HG02763 (cell line): ENCODE data around the gene RPP14.
"Not testable (repeated sequence)": the region's sequence is repeated elsewhere in the genome, so short reads cannot be mapped to it uniquely, and the experiment has no call there.

Experiments used
- ATAC-seq: cut with Tn5 transposase; IDR thresholded peaks from one replicate; pipeline ENCODE4 v1.9.1; 2021; ENCODE audit warnings: mild to moderate bottlenecking, moderate library complexity; ENCODE audit not compliant: unreplicated experiment

RPP14 gene

DNA sequence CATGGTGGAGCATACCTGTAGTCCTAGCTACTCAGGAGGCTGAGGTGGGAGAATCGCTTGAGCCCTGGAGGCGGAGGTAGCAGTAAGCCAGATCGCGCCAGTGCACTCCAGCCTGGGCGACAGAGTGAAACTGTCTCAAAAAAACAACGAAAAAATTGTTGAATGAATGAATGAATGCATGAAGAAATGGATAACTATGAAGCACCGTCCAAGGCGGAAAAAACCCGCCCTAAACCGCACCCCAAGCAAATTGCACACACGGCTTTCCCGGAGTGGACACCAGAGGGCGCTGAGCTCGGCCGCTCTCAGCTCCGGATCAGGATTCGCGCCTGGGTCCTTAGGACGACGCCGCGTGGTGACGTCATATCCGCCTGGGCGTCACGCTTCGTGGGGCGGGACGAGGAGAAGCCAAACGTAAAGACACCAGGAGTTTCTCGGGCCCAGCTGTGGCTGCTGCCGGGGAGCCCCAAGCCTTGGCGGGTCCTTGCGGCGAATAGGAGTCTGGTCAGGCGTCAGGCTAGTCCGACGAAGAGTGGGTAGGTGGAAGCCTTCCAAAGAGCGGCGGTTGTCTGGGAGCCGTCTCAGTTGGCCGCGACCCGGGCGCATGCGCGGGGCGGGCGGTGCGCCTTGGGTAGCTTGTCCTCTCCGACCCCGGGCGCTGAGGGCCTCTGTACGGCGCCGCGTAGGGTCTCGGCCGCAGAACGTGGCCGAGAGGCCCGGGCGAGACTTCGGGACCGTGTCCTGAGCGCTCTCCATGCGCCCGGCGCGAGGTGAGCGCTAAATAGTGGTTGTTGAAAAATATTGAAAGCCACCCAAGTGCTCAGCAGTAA lies at the start of gene RPP14, which contains the start of gene HTD2:
RPP14 (plus strand) TSS at position 364 of the 830 bp plus-strand sequence. CDS start 4,085 bp downstream, outside the sequence.
HTD2 (plus strand) TSS at position 639 of the 830 bp plus-strand sequence. CDS start 11,094 bp downstream, outside the sequence.
- ATAC-seq, result peak; percentile 94

DNA sequence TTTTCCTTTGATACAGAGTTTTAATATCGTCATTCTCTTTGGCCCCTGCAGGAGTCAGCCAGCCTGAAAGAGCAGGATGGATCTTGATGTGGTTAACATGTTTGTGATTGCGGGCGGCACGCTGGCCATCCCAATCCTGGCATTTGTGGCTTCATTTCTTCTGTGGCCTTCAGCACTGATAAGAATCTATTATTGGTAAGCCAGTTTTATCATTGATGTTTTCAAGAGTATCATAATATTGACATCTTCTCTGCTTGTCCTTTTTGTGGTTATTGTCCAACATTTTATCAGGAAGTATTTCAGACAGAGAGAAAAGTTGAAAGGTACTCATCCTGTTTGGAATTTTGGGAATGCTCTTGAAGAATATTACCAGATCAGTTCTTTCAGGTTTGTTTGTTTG lies 49.5 kb upstream of the RPP14 start:
- no peak for ATAC-seq

DNA sequence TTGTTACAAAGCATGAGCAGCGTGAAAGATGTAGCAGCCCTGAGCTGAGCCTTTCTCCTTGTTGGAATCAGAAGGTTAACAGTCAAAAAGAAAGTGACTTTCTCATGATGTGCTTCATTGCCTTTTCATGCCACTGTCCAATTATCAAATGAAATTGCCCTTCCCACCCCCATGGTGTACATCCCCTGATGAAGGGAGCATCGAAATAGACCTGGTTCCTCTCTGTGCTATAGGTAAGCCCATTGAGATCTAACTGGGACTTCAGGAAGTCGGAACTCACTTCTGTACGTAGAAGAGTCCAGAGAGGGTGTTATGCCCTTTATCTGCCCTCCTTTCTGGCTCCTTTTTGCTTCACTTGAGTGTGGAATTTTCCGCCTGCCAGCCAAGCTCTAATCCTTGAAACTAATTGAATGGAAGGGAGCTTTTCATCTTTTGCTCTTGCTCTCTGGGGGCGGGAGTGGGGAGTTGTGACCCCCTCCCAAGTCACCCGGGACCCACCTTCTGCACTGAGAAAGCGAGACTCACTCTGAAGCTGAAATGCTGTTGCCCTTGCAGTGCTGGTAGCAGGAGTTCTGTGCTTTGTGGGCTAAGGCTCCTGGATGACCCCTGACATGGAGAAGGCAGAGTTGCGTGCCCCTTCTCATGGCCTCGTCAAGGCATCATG lies 47.5 kb upstream of the RPP14 start:
- ATAC-seq, result no peak

DNA sequence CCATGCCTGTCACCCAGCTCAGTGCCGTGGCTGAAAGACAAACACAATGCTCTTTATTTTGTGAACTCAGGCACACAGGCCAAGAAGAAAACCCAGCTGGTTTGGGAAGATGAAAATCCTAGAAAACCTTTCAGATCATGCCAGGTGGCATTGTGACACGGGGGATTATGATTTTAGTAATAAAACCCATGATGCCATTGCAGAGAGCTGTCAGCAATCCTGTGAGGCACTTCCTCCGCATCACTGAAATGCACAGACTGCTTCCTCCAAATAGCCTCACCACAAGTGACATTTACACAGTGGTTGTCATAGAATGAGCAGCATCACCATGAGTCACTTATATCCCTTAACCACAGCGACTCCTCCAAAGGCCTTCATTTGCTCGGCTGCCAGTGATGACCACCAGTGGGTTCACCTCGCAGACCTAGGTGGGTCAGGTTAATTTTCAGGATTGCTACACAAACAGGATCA lies 45.7 kb upstream of the RPP14 start:
- no peak for ATAC-seq

DNA sequence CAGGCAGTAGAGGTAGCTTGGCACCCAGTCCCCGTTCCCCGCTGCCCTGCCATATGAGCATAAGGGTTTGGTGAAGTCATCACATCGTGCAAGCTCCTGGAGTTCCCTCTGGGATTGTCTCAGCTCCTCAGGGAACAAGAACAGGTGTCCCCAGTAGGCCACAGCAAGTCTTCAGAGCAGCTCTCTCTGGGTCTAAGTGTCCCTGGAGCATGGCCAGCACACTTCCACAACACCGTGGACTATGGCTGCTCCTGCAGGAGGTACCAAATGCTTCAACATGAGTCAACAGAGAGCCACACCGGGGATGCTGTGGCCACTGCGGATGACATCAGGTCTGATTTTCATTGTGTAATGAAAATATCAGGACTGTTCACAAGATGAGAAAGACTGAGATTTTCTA lies 45.3 kb upstream of the RPP14 start:
- no peak for ATAC-seq

DNA sequence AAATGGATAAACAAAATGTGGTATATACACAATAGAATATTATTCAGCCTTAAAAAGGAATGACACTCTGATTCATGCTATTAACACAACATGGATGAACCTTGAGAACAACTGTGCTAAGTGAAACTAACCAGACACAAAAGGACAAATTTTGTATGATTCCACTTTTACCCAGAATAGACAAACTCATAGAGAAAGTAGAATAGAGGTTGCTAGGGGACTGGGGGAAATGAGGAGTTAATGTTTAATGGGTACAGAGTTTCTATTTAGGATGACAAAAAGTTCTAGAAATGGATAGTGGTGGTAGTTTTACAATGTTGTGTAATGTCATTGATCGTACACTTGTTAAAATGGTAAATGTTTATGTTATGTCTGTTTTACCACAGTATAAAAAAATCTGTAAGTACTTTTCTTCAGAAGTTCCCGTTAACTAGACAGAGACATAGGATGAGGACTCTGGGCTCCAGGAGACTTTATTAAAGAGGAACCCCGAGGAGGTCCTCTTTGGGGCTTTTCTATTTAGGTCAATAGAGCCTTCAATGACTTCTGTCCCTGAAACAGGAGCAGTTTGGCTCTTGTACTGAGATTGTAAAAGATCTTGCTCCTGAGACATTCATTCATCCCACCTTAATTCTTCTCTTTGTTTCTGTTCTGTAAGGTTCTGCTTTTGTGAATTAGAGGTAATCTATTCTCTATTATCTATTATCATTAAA lies 43.9 kb upstream of the RPP14 start:
- ATAC-seq, result peak; percentile 58

DNA sequence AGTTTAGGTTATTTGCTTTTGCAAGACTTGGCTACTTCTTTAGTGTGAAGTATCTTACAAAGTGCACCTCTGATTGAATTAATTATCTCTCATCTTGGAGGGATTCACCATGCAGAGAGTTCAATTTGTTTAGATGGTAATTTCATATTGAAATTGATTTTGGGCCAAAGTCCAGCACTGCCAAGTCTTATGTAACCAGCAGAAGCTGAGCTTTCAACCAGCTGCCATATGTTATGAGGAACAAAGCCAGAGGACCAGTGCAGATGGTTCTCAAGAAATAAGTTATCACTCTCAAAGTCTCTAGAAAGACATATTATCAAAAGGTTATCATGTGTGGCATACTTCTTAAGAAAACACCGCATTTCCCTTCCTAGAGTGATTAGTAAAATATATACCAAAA lies 39.5 kb upstream of the RPP14 start:
- no peak for ATAC-seq

DNA sequence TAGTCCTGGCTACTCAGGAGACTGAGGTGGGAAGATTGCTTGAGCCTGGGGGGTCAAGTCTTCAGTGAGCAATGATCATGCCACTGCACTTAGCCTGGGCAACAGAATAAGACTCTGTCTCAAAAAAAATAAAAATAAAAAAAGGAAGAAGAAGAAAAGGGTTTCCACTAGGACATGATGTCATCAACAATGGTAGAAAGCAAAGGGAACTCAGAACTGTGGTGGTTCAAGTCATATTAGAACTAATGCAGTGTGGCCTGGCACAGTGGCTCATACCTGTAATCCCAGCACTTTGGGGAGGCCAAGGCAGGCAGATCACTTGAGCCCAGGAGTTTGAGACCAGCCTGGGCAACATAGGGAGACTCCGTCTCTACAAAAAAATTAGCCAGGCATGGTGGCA lies 38.5 kb upstream of the RPP14 start:
- not testable (repeated sequence) for ATAC-seq

DNA sequence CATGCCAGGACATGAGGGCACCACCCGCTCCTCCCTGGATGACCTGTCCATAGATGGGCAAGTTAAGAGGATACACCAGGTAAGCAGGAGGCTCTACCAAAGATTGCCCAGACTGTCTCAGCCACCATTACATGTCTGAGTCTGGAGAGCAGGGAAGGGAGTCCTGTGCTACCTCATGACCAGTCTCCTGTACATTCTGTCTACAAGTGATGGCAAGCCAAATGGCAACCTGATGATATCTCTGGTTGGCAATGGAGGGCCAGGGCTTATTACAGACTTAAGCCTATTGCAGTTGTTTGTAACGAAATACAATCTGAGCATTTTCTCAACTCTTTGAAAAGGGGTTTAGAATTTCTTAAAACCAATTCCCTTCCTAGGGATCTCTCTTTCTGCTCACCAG lies 36.7 kb upstream of the RPP14 start:
- no peak for ATAC-seq

DNA sequence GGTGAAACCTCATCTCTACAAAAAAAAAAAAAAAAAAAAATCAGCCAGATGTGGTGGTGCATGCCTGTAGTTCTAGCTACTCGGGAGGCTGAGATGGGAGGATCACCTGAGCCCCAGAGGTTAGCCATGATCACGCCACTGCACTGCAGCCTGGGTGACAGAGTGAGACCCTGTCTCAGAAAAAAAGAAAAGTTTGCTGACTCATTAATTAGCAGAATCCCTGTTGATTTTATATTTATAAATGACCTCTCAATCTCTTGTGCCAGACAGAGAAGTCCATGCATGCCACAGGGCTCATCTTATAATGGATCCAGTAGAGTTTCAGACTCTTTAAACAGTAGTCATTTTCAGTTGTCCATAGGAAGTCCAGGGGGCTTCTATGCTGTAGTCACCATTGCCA lies 35.6 kb upstream of the RPP14 start:
- no peak for ATAC-seq

DNA sequence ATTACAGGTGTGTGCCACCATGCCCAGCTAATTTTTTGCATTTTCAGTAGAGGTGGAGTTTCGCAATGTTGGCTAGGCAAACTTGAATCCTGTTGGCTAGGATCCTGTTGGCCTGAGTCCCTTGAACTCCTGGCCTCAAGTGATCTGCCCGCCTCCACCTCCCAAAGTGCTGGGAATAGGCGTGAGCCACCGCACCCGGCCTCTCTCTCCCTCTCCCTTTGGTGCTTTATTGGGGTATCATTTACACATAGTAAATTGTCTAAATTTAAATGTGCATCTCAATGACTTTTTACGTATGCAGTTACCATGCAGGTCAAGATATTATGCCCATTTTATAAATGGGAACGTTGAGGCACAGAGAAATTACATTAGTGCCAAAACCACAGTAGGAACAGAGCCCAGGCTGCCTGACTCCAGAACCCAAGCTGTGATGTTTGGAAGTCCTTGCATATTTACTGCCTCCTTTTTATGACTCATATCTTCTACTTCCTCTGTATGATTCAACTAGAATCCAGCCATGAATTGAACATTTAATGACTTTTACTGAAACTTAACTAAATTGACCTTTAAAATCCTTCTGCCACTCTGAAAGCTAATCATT lies 34.0 kb upstream of the RPP14 start:
- no peak for ATAC-seq

DNA sequence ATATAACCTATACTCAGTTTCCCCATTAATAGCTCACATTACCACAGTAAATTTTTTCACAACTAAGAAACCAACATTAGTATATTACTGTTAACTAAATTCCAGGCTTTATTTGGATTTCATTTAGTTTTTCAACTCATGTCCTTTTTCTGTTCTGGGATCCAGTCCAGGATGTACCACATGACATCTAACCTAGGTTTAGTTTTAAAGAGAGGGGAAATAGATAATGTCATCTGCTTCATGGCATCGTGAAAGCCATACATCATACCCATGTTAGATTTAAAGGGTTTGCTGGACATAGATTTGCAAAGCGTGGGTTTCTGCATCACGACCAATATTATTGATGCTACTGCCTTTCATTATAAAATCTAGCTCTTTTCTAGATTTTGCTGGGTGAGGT lies 33.2 kb upstream of the RPP14 start:
- ATAC-seq, result no peak

DNA sequence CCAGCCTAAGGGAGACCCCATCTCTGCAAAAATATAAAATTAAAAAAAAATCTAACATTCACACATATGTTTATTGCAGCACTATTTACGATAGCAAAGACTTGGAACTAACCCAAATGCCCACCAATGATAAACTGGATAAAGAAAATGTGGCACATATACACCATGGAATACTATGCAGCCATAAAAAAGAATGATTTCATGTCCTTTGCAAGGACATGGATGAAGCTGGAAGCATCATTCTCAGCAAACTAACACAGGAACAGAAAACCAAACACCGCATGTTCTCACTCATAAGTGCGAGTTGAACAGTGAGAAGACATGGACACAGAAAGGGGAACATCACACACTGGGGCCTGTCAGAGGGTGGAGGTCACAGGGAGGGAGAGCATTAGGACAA lies 32.7 kb upstream of the RPP14 start:
- not testable (repeated sequence) for ATAC-seq

DNA sequence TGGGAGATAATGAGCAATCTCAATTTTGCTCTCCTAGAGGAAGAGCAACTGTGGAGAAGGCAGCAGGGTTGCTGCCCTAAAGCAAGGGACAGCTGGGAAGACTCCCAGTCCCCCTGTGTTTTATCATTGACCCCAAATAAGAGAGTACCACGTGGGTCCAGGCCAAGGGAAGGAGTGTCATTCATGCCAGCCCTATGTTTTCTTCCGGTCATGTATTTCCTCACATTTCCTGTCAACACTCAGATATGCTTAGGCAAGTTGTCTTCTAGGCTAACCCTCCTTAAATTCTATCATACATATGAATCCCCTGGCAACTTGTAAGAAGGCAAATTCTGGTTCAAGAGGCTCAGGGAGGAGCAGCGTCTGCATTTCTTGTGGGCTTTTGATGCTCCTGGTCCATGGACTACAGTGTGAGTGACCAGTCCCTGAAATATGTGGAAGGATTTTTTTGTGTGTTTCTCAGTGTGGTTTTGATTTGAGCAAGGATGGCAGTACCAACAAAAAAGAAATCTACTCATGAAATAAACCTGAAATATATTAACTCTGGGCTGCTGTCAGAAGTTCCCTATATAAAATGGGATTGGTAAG lies 31.9 kb upstream of the RPP14 start:
- no peak for ATAC-seq

DNA sequence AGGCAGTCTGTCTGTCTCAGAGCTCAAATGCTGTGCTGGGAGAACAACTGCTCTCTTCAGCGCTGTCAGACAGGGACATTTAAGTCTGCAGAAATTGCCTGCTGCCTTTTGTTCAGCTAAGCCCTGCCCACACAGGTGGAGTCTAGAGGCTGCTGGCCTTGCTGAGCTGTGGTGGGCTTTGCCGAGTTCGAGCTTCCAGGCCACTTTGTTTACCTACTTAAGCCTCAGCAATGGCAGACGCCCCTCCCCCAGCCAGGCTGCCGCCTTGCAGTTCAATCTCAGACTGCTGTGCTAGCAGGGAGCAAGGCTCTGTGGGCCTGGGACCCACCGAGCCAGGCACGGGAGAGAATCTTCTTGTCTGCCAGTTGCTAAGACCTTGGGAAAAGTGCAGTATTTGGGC lies 25.0 kb upstream of the RPP14 start:
- ATAC-seq, result no peak

DNA sequence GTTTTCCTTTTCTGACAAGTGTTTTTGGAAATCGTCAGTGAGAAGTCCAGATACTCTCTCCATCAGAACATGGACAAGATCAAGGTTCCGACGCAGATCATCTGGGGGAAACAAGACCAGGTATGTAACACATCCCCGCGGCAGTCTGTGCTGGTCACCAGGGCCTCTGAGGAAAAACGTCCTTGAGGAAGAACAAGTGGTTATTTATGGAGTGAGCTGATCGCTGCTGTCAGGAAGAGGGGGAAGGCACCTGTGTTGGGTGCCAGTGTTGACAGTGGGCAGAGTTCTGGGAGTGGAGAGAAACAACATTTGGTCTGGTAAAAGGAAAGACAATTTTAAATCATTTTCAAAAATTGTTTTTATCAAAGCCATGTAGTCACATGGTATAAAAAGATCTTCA lies 20.7 kb upstream of the RPP14 start:
- ATAC-seq, result no peak

DNA sequence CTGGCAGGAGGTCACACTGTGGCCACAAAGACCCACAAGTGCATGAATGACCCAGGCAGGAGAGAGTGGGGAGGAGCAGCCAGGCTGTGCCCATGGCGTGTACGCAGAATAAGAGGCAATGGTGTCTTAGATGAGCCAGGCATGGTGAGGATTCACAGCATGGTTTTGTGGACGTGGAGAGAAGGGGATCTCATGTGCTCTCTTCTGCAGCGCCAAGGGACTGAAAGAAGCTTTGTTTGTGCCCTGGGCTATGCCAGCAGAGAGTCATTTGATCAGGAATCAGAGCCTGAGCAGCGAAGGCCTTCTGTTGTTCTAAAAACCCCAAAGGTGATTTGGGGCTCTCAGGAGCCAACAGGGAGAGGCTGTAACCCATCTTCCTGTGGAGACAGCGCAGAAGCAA lies 18.7 kb upstream of the RPP14 start:
- no peak for ATAC-seq

DNA sequence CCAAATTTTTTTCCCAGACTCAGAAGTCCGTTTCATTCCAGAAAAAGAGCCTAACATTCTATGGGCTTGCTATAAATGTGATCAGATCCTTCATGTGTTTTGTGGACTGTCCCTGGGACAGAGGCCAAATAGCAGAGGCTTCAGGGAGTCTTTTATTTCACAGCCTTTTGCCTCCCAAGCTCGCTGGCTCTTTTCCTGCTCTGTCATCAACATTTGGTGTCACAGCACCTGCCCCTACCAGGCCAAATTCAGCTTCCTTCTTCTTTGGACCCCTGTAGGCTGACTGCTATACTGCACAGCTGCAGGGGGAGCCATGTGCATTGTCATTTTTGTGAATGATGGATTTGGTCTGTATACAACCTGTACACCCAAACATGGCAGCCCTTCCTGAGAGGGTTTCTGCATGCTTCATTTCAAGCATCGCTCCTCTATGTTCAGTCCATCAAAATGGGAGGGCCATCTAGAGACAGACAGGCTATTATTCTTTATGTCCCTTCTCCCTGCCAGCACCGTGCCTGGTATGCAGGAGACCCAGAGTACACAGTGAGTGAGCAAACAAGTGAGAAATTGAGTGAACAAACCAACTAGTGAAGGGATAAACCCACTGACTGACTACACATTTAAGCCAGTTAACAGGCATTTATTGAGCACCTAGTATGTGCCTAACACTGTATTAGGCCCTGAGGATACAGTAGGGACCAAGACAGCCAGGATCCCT lies 17.9 kb upstream of the RPP14 start:
- ATAC-seq, result no peak

DNA sequence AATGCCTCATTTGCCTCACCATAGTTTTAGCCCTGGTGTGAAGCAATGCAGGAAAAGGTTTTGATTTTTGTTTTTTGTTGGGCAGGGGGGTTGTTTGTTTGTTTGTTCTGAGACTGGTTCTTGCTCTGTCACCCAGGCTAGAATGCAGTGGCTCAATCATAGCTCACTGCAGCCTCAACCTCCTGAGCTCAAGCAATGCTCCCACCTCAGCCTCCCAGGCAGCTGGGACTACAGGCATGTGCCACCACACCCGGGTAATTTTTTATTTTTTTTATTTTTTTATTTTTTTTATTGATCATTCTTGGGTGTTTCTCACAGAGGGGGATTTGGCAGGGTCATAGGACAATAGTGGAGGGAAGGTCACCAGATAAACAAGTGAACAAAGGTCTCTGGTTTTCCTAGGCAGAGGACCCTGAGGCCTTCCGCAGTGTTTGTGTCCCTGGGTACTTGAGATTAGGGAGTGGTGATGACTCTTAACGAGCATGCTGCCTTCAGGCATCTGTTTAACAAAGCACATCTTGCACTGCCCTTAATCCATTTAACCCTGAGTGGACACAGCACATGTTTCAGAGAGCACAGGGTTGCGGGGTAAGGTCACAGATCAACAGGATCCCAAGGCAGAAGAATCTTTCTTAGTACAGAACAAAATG lies 17.0 kb upstream of the RPP14 start:
- ATAC-seq, result not testable (repeated sequence)

DNA sequence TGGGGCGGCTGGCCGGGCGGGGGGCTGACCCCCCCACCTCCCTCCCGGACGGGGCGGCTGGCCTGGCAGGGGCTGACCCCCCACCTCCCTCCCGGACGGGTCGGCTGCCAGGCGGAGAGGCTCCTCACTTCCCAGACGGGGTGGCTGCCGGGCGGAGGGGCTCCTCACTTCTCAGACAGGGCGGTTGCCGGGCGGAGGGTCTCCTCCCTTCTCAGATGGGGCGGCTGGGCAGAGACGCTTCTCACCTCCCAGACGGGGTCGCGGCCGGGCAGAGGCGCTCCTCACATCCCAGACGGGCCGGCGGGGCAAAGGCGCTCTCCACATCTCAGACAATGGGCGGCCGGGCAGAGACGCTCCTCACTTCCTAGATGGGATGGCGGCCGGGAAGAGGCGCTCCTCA lies 15.6 kb upstream of the RPP14 start:
- not testable (repeated sequence) for ATAC-seq
